Head of caudate nucleus (tissue), 42 donors: ENCODE results near the gene NECTIN4.
"Not testable (repeated sequence)": the region's sequence is repeated elsewhere in the genome, so short reads cannot be mapped to it uniquely, and the experiment has no call there.

ENCODE experiments used
- DNase-seq, 42 donors: peaks; one replicate each; pipeline versions ENCODE4 v3.0.0 to v3.0.0-alpha.2; 2020 to 2021; ENCODE audit warnings: mixed read lengths in 7 of 42
- intact Hi-C: fragments of 100-400 bp; cut with DNase I; formaldehyde crosslinking; loops from one replicate; pipeline ENCODE4 v1.15.0; 2022

The NECTIN4 gene

DNA sequence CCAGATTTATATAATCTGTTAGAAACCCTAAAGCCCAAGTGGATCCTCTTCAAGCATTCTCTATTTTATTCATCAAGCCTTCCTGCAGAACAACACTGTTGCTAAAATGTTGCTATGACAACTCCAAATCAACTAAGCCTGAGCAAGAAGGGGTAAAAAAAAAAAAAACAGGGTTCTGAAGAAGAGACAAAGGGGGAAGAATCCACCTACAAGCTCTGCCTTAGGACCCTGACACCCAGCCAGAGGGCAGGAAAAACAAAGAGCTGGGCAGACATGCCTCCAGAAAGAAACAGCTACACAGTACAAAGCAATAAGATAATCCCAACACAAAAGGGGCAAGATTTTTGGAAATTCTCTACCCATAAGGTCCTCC, 44.8 kb downstream of the NECTIN4 start:
- intact Hi-C loops, result loop anchor here (2.0 kb wide), 1 partner anchor 52 kb away; no protein-coding TSS in a partner anchor
- no peak for DNase-seq

DNA sequence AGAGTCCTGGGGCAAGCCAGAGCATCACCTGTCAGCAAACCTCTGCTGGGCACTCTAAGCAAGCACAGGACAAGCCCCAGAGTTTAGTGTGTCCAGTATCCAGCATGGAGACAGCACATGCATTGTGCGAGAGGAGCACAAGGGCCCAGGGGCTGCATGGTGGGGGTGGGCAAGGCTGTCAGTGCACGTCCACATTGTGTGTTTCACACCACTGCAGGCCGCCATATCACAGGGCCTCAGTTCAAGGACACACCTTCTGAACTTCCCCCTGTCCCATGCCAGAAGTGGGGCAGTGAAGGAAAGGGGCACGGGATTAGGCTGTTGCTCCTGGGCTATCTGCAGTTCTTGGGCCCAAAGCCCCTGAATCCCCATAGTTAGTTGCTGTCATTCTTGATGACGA, 49.8 kb downstream of the NECTIN4 start:
- intact Hi-C loops, result no loop called here
- no peak for DNase-seq

DNA sequence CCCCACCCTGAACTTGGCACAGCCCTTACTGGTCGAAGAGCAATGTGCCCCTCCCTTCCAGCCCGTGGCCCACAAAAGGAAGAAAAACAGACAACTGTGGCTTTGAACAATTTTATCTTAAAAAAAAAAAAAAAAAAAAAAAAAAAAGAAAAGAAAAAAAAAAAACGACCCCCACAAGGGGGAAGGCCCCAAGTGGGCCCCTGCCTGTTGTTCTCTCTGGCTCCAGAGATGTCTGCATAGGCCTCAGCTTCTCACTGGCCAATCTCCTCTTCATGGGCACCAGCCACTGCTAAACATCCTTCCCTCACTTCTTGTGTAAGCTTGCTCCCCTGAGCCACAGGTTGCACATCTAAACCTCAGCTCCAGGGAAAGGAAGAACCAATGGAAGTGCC, 50.2 kb downstream of the NECTIN4 start:
- intact Hi-C loops, result no loop called here
- no peak for DNase-seq

DNA sequence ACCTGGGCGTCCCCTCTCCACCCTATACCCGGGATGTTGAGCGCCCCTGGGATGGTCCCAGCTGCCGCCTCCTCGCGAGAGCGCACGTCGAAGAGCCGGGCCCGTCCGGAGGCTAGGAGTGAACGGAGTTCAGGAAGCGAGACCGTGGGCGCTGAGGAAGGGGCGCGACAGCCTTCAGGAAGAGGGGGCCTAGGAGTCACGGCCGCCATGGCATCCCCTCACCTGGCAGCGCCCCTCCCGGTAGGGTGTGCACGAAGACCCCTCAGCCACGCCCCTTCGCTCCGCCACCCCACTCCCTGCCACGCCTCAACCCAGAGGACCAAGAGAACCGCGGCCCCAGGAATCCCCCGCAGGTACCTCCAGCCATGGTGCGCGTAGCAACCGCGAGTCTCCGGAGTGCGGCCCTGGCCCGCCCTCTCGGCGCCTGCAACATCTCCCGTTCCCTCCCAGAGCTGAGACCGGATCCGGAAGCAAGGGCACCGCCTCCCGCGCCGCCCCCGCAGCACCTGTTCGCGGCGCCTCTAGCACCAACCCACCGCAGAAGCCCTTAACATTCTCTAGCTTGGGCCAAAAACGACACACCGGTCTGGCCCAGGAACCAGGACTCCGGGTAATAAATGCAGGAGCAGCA, 50.7 kb downstream of the NECTIN4 start, which contains the start of gene TSTD1:
TSTD1 (minus strand) TSS at position 442 of the 631 bp plus-strand sequence; CDS start at position 367, 75 bp downstream.
- intact Hi-C loops, result no loop called here
- peak in 41 of 42 donors; percentile 45 to 86 (median 71) for DNase-seq

DNA sequence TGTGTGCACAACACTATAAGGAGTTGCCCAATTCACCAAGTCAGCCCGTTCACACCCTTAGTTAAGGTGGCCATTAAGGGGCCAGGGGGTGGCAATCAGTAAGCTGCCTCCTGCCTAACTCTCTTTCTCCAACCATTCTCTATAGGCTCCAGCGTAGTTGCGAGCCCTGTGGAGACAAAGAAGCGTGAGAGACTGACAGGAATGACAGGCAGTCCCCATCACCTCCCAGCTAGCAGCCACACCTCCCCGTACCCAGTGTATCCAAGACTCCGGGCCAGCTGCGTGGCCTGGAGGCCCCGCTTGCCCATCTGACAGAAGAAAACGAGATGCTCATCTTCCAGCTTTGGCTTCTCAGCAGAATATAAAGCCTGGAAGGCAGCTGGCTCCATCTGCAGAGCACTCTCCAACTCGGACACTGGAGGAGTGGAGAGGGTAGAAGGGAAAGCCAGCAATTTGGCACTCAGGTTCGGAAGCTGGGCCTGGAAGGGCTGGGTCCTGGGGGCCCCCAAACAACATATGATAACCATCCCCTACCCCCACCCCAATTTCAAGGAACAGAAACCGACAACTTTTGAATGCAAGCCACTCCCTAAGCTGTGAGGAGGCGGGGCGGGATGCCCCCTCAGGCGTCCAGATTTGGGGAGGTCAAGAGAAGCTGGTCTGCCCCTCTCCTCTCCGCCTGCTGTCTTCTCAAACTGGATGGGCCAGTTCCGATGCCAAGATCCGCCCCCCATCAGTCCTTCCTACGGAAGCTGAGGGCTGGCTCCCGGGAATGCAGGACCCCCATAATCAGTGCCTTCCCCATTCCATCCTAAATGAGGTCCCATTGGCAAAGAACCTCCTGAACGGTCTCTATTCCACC, 51.5 kb downstream of the NECTIN4 start:
- DNase-seq, result no peak
- intact Hi-C loops, result no loop called here

DNA sequence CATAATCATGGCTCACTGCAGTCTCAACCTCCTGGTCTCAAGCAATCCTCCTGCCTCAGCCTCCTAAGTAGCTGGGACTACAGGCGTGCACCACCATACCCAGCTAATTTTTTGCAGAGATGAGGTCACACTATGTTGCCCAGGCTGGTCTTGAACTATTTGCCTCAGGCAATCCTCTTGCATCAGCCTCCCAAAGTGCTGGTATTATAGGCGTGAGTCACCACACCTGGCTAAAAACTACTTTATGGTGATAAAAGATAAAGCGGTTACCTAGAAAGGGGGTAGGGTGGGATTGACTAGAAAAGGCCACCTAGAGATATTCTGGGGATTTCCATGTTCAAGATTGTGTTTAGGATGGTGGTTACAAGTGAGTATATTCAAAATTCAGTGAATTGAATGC, 55.6 kb downstream of the NECTIN4 start:
- intact Hi-C loops, result no loop called here
- DNase-seq, result no peak

DNA sequence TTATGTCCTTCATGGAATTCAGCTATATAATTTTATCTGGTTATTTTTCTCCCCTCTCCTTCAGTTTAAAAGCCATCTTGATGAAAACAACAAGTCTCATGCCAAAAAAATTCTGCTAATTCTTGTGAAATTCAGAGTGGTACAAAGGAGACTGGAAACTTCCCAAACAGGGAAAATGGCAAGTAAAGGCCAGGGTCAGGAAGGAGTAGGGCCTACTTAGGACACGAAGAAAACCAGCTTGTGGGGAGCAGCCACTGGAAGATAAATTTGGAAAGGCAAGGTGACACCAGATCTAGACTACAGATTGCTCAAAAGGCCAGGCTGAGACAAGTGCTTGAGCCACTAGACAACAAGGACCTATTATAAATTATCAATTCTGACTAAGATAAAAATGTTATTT, 56.9 kb downstream of the NECTIN4 start:
- intact Hi-C loops, result no loop called here
- DNase-seq, result no peak

DNA sequence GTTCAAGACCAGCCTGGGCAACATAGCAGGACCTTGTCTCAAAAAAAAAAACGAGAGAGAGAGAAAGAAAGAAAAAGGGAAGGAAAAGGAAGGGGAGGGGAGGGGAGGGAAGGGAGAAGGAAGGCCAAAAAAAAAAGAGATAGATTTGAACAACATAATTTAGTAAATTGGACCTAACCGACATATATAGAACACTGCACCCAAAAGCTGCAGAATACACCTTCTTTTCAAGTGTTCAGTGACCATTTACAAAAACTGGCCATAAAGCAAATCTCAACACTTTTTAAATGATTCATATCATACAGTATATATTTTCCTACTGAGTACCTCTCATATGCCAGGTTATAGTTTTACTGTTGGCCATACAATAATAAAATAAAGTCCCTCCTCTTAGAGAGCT, 57.5 kb downstream of the NECTIN4 start:
- intact Hi-C loops, result no loop called here

DNA sequence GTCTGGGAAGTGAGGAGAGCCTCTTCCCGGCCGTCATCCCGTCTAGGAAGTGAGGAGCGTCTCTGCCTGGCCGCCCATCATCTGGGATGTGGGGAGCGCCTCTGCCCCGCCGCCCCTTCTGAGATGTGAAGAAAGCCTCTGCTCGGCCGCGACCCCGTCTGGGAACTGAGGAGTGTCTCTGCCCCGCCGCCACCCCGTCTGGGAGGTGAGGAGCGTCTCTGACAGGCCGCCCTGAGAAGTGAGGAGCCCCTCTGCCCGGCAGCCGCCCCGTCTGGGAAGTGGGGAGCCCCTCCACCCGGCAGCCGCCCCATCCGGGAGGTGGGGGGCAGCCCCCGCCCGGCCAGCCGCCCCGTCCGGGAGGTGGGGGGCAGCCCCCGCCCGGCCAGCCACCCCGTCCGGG, 59.9 kb downstream of the NECTIN4 start:
- DNase-seq, intact Hi-C loops: not testable (repeated sequence)

More for the DNA sequence above, 57.5 kb downstream of the NECTIN4 start:
- no peak for DNase-seq

DNA sequence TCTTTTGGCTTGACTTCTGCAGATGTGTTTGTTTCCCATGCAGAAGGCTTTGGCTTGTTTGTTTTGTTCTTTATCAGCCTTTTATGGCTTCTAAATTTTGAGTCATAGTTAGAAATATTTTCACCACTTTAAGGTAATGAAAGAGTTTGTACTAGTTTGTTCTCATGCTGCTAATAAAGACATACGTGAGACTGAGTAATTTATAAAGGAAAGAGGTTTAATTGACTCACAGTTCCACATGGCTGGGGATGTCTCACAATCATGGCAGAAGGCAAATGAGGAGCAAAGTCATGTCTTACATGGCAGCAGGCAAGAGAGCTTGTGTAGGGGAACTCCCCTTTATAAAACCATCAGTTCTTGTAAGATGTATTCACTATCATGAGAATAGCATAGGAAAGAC, 62.4 kb downstream of the NECTIN4 start:
- DNase-seq, intact Hi-C loops: not testable (repeated sequence)

DNA sequence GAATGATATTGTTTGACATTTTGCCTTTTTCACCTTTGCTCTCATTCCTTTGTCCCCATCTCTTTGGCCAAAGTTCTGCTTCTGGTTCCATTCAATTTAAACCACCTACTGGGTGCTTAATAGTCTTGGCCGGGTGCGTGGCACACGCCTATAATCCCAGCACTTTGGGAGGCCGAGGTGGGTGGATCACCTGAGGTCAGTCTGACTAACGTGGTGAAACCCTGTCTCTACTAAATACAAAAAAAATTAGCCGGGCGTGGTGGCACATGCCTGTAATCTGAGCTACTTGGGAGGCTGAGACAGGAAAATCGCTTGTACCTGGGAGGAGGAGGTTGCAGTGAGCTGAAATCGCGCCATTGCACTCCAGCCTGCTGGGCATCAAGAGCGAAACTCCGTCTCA, 66.9 kb downstream of the NECTIN4 start:
- DNase-seq, intact Hi-C loops: not testable (repeated sequence)

DNA sequence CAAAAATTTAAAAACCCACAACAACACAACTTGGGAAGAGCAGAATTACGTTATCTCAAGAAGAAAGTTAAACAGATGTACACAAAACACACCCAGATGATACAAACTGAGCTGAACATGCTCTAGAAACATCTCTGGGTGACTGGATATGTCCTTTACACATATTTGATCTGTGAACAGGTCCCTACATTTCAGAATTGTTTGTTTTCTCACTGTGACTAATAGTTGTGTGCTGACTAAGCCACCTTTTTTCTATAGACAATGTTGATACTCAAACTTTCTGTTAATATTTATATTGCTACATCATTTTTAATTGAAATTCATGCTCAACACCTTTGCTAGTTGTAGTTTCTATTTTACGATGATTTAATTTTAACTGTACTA, 67.4 kb downstream of the NECTIN4 start:
- no peak for DNase-seq
- intact Hi-C loops, result no loop called here

DNA sequence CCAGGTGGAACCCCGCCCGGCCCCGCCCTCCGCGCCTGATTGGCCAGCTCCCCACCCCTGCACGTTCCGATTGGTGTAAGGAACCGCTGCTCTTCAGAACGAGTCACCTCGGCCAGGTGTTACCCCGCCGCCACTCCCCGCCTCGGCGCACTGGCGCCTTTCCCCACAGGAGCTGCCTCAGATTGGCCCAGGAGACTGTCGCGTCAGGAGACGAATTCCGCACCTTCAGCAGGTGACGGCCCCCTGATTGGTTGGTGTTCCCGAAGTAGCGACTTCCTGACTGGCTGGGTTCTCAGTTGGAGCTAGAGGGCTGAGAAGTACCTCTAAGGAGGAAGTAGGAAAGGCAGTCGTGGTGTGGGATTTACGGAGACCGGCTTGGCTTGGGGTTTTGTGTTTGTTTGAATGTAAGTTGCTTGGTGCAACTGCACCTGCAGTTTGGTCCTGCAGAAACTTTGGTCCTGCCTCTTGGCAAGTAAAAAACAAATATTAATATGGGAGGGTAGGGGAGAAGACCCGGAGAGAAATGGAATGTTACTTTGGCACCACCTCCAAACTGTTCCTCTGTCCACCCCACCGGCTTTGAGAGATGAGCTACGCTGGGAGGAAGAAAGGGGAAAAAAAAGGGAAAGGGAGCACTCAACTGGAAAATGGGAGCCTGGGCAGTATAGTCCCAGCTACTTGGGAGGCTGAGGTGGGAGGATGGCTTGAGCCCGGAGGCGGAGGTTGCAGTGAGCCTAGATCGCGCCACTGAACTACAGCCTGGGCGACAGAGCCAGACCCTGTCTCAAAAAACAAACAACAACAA, 68.0 kb downstream of the NECTIN4 start:
- intact Hi-C loops, result no loop called here
- DNase-seq, result peak; percentile 57 to 96 (median 84)
